Measurements from ENCODE around the gene ABCD2.

Gene ABCD2

GRCh38 chr12:39581592-39581991 lies 38.0 kb downstream of the ABCD2 start:
- no peak for TF ChIP-seq CTCF (IDR thresholded peaks at IDR 0.05; ENCODE audit: poor library complexity, severe bottlenecking)
- Histone ChIP-seq H3K4me1 (ENCODE audit: insufficient read depth, poor library complexity, severe bottlenecking) (peaks cover 17% of the 10 kb centered on the region), H3K27ac (ENCODE audit: poor library complexity, severe bottlenecking) (peak overlapping the region; percentile 53), H3K4me3 (ENCODE audit: severe bottlenecking) (no peak overlapping the region), H3K9me3 (ENCODE audit: severe bottlenecking) (no peaks in the 10 kb centered on the region), H3K27me3 (ENCODE audit: insufficient read depth, poor library complexity, severe bottlenecking) (no peaks in the 10 kb centered on the region), H3K36me3 (ENCODE audit: low read depth) (no peaks in the 10 kb centered on the region)
- no peak for DNase-seq (ENCODE audit: low spot score)
- peak; percentile 84 for ATAC-seq (ENCODE audit: low read depth)

GRCh38 chr12:39575498-39575875 lies 44.1 kb downstream of the ABCD2 start:
- H3K4me3 ChIP-seq (ENCODE audit: severe bottlenecking): no peak overlapping the region

GRCh38 chr12:39574785-39575497 lies 44.7 kb downstream of the ABCD2 start:
- no peak for DNase-seq (ENCODE audit: low spot score)
- no peak for TF ChIP-seq CTCF (IDR thresholded peaks at IDR 0.05; ENCODE audit: poor library complexity, severe bottlenecking)
- no peak overlapping the region for H3K27ac ChIP-seq (ENCODE audit: poor library complexity, severe bottlenecking)

More at GRCh38 chr12:39575498-39575875, 44.1 kb downstream of the ABCD2 start:
- DNase-seq (ENCODE audit: low spot score) (no peak), ATAC-seq (ENCODE audit: low read depth) (no peak)
- Histone ChIP-seq H3K36me3 (ENCODE audit: low read depth) (no peaks in the 10 kb centered on the region), H3K27ac (ENCODE audit: poor library complexity, severe bottlenecking) (no peak overlapping the region), H3K27me3 (ENCODE audit: insufficient read depth, poor library complexity, severe bottlenecking) (no peaks in the 10 kb centered on the region), H3K4me1 (ENCODE audit: insufficient read depth, poor library complexity, severe bottlenecking) (no peaks in the 10 kb centered on the region), H3K9me3 (ENCODE audit: severe bottlenecking) (no peaks in the 10 kb centered on the region)
- no peak for TF ChIP-seq CTCF (IDR thresholded peaks at IDR 0.05; ENCODE audit: poor library complexity, severe bottlenecking)

GRCh38 chr12:39574378-39574777 lies 45.2 kb downstream of the ABCD2 start:
- Histone ChIP-seq H3K4me3 (ENCODE audit: severe bottlenecking) (no peak overlapping the region), H3K27ac (ENCODE audit: poor library complexity, severe bottlenecking) (no peak overlapping the region), H3K9me3 (ENCODE audit: severe bottlenecking) (no peaks in the 10 kb centered on the region), H3K27me3 (ENCODE audit: insufficient read depth, poor library complexity, severe bottlenecking) (no peaks in the 10 kb centered on the region), H3K4me1 (ENCODE audit: insufficient read depth, poor library complexity, severe bottlenecking) (no peaks in the 10 kb centered on the region), H3K36me3 (ENCODE audit: low read depth) (no peaks in the 10 kb centered on the region)
- no peak for TF ChIP-seq CTCF (IDR thresholded peaks at IDR 0.05; ENCODE audit: poor library complexity, severe bottlenecking)
- ATAC-seq (ENCODE audit: low read depth) (no peak), DNase-seq (ENCODE audit: low spot score) (no peak)

More at GRCh38 chr12:39574785-39575497, 44.7 kb downstream of the ABCD2 start:
- H3K4me1 ChIP-seq (ENCODE audit: insufficient read depth, poor library complexity, severe bottlenecking): no peaks in the 10 kb centered on the region
- H3K4me3 ChIP-seq (ENCODE audit: severe bottlenecking): no peak overlapping the region
- H3K9me3 ChIP-seq (ENCODE audit: severe bottlenecking): no peaks in the 10 kb centered on the region
- no peaks in the 10 kb centered on the region for H3K36me3 ChIP-seq (ENCODE audit: low read depth)
- H3K27me3 ChIP-seq (ENCODE audit: insufficient read depth, poor library complexity, severe bottlenecking): no peaks in the 10 kb centered on the region
- no peak for ATAC-seq (ENCODE audit: low read depth)

GRCh38 chr12:39573971-39574370 lies 45.6 kb downstream of the ABCD2 start:
- no peak for TF ChIP-seq CTCF (IDR thresholded peaks at IDR 0.05; ENCODE audit: poor library complexity, severe bottlenecking)
- DNase-seq (ENCODE audit: low spot score) (no peak), ATAC-seq (ENCODE audit: low read depth) (peak; percentile 25; the same call in 1 of the 3 replicates)
- H3K9me3 ChIP-seq (ENCODE audit: severe bottlenecking): no peaks in the 10 kb centered on the region
- H3K4me3 ChIP-seq (ENCODE audit: severe bottlenecking): no peak overlapping the region
- H3K4me1 ChIP-seq (ENCODE audit: insufficient read depth, poor library complexity, severe bottlenecking): no peaks in the 10 kb centered on the region
- no peaks in the 10 kb centered on the region for H3K27me3 ChIP-seq (ENCODE audit: insufficient read depth, poor library complexity, severe bottlenecking)
- no peaks in the 10 kb centered on the region for H3K36me3 ChIP-seq (ENCODE audit: low read depth)
- H3K27ac ChIP-seq (ENCODE audit: poor library complexity, severe bottlenecking): no peak overlapping the region
